Tibial nerve (tissue), 4 donors: Measurements from ENCODE around the gene NFKB1. TPM values are rescaled to one million over a fixed set of nuclear protein-coding genes. Genes with fewer than 3 reads are reported as not detected.
"Not testable (repeated sequence)": the region's sequence is repeated elsewhere in the genome, so short reads cannot be mapped to it uniquely, and the experiment has no call there.

Source experiments
- DNase-seq, 2 donors: peaks; one replicate each; pipeline ENCODE4 v3.0.0-alpha.2; 2019; ENCODE audit warnings: low spot score in 2 of 2
- H3K27ac ChIP-seq, 4 donors: fragments of 200-600 bp; sonication (generic) in 3 of 4; one replicate each; pipeline ENCODE4 v1.5.1; 2017 to 2019; ENCODE audit warnings: mild to moderate bottlenecking in 1 of 4
- H3K27me3 ChIP-seq, 2 donors: fragments of 200-600 bp; sonication (generic) in 1 of 2; one replicate each; pipeline versions ENCODE4 v1.5.1 to v1.6.0; 2017 to 2019
- H3K36me3 ChIP-seq, 3 donors: fragments of 200-600 bp; sonication (generic); one replicate each; pipeline ENCODE4 v1.5.1; 2018 to 2019
- H3K4me1 ChIP-seq, 4 donors: fragments of 200-600 bp; sonication (generic) in 3 of 4; one replicate each; pipeline ENCODE4 v1.5.1; 2017 to 2019
- H3K4me3 ChIP-seq, 4 donors: fragments of 200-600 bp; sonication (generic) in 3 of 4; one replicate each; pipeline ENCODE4 v1.5.1; 2017 to 2019; ENCODE audit warnings: mild to moderate bottlenecking in 1 of 4, moderate library complexity in 1 of 4
- H3K9me3 ChIP-seq, 4 donors: fragments of 200-600 bp; sonication (generic) in 3 of 4; one replicate each; pipeline ENCODE4 v1.5.1; 2017 to 2019
- CTCF ChIP-seq, 5 experiments: fragments of 200-600 bp in 3 of 5; fragments of 450-650 bp in 2 of 5; sonication (generic) in 3 of 5; IDR thresholded peaks; one replicate each; pipeline ENCODE4 v1.5.1; 2016 to 2019; ENCODE audit warnings: antibody characterized with exemption in 5 of 5, mild to moderate bottlenecking in 3 of 5, moderate library complexity in 2 of 5
- EP300 ChIP-seq, 2 donors: sonication (generic); formaldehyde crosslinking; IDR thresholded peaks; one replicate each; pipeline ENCODE4 v1.6.1; 2017; ENCODE audit warnings: antibody characterized with exemption in 2 of 2, mild to moderate bottlenecking in 1 of 2
- POLR2A ChIP-seq, 2 donors: fragments of 450-650 bp; IDR thresholded peaks; one replicate each; pipeline ENCODE4 v1.6.1; 2017; ENCODE audit warnings: antibody characterized with exemption in 2 of 2, mild to moderate bottlenecking in 2 of 2, moderate library complexity in 2 of 2
- WGBS, 2 donors: methylation state at CpG; one replicate each; pipeline ENCODE4 v1.1.5; 2018; 5-methylcytosine and 5-hydroxymethylcytosine counted together
- total RNA-seq, 4 donors: library from RNA; depleted of rRNA; stranded (reverse); fragments of >200 nt; gene quantifications; one replicate each; pipeline ENCODE4 v1.1.0, GENCODE V29; 2016

The NFKB1 gene
- total RNA-seq, 4 donors from 2014 or later = 21.6 to 44.8 (median 28.3) TPM

GRCh38 chr4:102564399-102565059, 63.4 kb downstream of the NFKB1 start:
- Histone ChIP-seq H3K4me3 (no peak overlapping the region), H3K9me3 (no peaks in the 10 kb centered on the region), H3K4me1 (peaks cover 0 to 38% (median 3%) of the 10 kb centered on the region in 4 donors), H3K27ac (no peak overlapping the region), H3K36me3 (no peaks in the 10 kb centered on the region), H3K27me3 (no peaks in the 10 kb centered on the region)
- no peak for DNase-seq
- WGBS, 2 donors = 69 to 72% methylated on average over 4 of the region's 4 CpGs
- no peak for TF ChIP-seq POLR2A (IDR thresholded peaks at IDR 0.05)
- no peak for TF ChIP-seq CTCF (IDR thresholded peaks at IDR 0.05)
- no peak for TF ChIP-seq EP300 (IDR thresholded peaks at IDR 0.05)

GRCh38 chr4:102565696-102566095, 64.5 kb downstream of the NFKB1 start:
- H3K9me3 ChIP-seq = no peaks in the 10 kb centered on the region
- WGBS, 2 donors = 42 to 46% methylated on average over 2 of the region's 2 CpGs
- H3K27ac ChIP-seq = no peak overlapping the region
- H3K27me3 ChIP-seq = no peaks in the 10 kb centered on the region
- peaks cover 0 to 11% (median 0%) of the 10 kb centered on the region in 3 donors for H3K36me3 ChIP-seq
- TF ChIP-seq POLR2A (IDR thresholded peaks at IDR 0.05) (no peak), EP300 (IDR thresholded peaks at IDR 0.05) (no peak), CTCF (IDR thresholded peaks at IDR 0.05) (no peak)
- DNase-seq = no peak
- H3K4me3 ChIP-seq = no peak overlapping the region
- peaks cover 0 to 26% (median 3%) of the 10 kb centered on the region in 4 donors for H3K4me1 ChIP-seq

- TF ChIP-seq CTCF (IDR thresholded peaks at IDR 0.05) = no peak
- no peak for TF ChIP-seq EP300 (IDR thresholded peaks at IDR 0.05)
- no peak for TF ChIP-seq POLR2A (IDR thresholded peaks at IDR 0.05)
- Histone ChIP-seq H3K4me1 (peaks cover 0 to 19% (median 3%) of the 10 kb centered on the region in 4 donors), H3K27me3 (no peaks in the 10 kb centered on the region), H3K36me3 (peaks cover 0 to 11% (median 0%) of the 10 kb centered on the region in 3 donors), H3K27ac (no peak overlapping the region), H3K4me3 (no peak overlapping the region), H3K9me3 (no peaks in the 10 kb centered on the region)
- DNase-seq = no peak
Measured at GRCh38 chr4:102566426-102566825, 65.3 kb downstream of the NFKB1 start.

- peaks cover 0 to 11% (median 0%) of the 10 kb centered on the region in 3 donors for H3K36me3 ChIP-seq
- TF ChIP-seq EP300 (IDR thresholded peaks at IDR 0.05) = no peak
- no peak for TF ChIP-seq POLR2A (IDR thresholded peaks at IDR 0.05)
- H3K27me3 ChIP-seq = no peaks in the 10 kb centered on the region
- no peak for DNase-seq
- no peak overlapping the region for H3K4me3 ChIP-seq
- H3K27ac ChIP-seq = no peak overlapping the region
- peaks cover 0 to 14% (median 3%) of the 10 kb centered on the region in 4 donors for H3K4me1 ChIP-seq
- H3K9me3 ChIP-seq = no peaks in the 10 kb centered on the region
- WGBS, 2 donors = 50 to 51% methylated on average over 1 of the region's 1 CpG
Measured at GRCh38 chr4:102567427-102567826, 66.3 kb downstream of the NFKB1 start.

GRCh38 chr4:102569200-102569599, 68.0 kb downstream of the NFKB1 start:
- no peak for DNase-seq
- Histone ChIP-seq H3K4me1 (peaks cover 0 to 19% (median 3%) of the 10 kb centered on the region in 4 donors), H3K9me3 (no peaks in the 10 kb centered on the region), H3K27me3 (no peaks in the 10 kb centered on the region), H3K36me3 (peaks cover 0 to 11% (median 0%) of the 10 kb centered on the region in 3 donors), H3K27ac (peak overlapping the region in 2 of 4 donors; percentile 4), H3K4me3 (no peak overlapping the region)
- TF ChIP-seq EP300 (IDR thresholded peaks at IDR 0.05) = no peak
- TF ChIP-seq POLR2A (IDR thresholded peaks at IDR 0.05) = no peak
- no peak for TF ChIP-seq CTCF (IDR thresholded peaks at IDR 0.05)
- WGBS, 2 donors = 71 to 74% methylated on average over 2 of the region's 2 CpGs

- H3K9me3 ChIP-seq, H3K27ac ChIP-seq, H3K4me3 ChIP-seq, H3K27me3 ChIP-seq, DNase-seq: not testable (repeated sequence)
- WGBS, 2 donors = 96 to 100% methylated on average over 1 of the region's 1 CpG
- H3K4me1 ChIP-seq = peaks cover 0 to 29% (median 6%) of the 10 kb centered on the region in 4 donors
- peaks cover 0 to 11% (median 0%) of the 10 kb centered on the region in 3 donors for H3K36me3 ChIP-seq
Measured at GRCh38 chr4:102570211-102570610, 69.1 kb downstream of the NFKB1 start.
